H1 (cell line): ENCODE results near the gene PLEKHG1. TPM values are rescaled to one million over a fixed set of nuclear protein-coding genes. Genes with fewer than 3 reads are reported as not detected.

ENCODE experiments used
- EP300 ChIP-seq, 2 experiments: IDR thresholded peaks; 1 replicate in 1 of 2; 2 replicates in 1 of 2; pipeline ENCODE4 v1.6.1; 2011 to 2012; ENCODE audit warnings: low read depth in 2 of 2, low read length in 2 of 2, mild to moderate bottlenecking in 2 of 2, borderline replicate concordance in 1 of 2, inconsistent platforms in 1 of 2, moderate library complexity in 1 of 2
- RFX5 ChIP-seq: IDR thresholded peaks from 2 replicates; pipeline ENCODE4 v1.6.1; 2011; ENCODE audit warnings: low read depth, low read length, improper control_type of control experiment, borderline replicate concordance
- SUZ12 ChIP-seq: fragments of 200-600 bp; sonication (generic); IDR thresholded peaks from 2 replicates; pipeline ENCODE4 v1.6.1; 2012; ENCODE audit warnings: mild to moderate bottlenecking, inconsistent platforms, low read length, moderate library complexity, mixed read lengths
- polyA plus RNA-seq, 7 experiments: library from polyadenylated mRNA; depleted of rRNA in 3 of 7; stranded (reverse) in 5 of 7; unstranded in 2 of 7; fragments of >200 nt in 5 of 7; fragments of 200-250 nt in 2 of 7; gene quantifications; 1 replicate in 5 of 7; 2 replicates in 1 of 7; 4 replicates in 1 of 7; pipeline versions ENCODE4 v1.2.1 to v1.2.3, GENCODE V29; 2011 to 2013; ENCODE audit warnings: missing spikeins in 2 of 7, mixed read lengths in 2 of 7
- total RNA-seq: library from RNA; stranded (reverse); fragmentation: NEBNext Ultra II Directional; extraction: Animal tissue kit (Norgen Biotek cat#: 25700); gene quantifications from 2 replicates; pipeline ENCODE4 v1.2.1, GENCODE V29; 2021
- TF ChIP-seq, protein P1 (sequence below), 3 experiments: IDR thresholded peaks; 1 replicate in 2 of 3; 2 replicates in 1 of 3; pipeline versions ENCODE4 v1.5.1 to v1.6.1; 2011; ENCODE audit warnings: low read length in 3 of 3, mild to moderate bottlenecking in 3 of 3, inconsistent platforms in 2 of 3, low read depth in 1 of 3, moderate library complexity in 1 of 3; ENCODE audit not compliant: insufficient read depth in 1 of 3; ENCODE audit errors: control extremely low read depth in 1 of 3

PLEKHG1 gene
- total and polyA plus RNA-seq, 2 of the 8 experiments (the other 6 are each of a cell fraction or from before 2014, with no cell fraction given) = 0.94 to 2.2 TPM

- TF ChIP-seq, protein P1, sequence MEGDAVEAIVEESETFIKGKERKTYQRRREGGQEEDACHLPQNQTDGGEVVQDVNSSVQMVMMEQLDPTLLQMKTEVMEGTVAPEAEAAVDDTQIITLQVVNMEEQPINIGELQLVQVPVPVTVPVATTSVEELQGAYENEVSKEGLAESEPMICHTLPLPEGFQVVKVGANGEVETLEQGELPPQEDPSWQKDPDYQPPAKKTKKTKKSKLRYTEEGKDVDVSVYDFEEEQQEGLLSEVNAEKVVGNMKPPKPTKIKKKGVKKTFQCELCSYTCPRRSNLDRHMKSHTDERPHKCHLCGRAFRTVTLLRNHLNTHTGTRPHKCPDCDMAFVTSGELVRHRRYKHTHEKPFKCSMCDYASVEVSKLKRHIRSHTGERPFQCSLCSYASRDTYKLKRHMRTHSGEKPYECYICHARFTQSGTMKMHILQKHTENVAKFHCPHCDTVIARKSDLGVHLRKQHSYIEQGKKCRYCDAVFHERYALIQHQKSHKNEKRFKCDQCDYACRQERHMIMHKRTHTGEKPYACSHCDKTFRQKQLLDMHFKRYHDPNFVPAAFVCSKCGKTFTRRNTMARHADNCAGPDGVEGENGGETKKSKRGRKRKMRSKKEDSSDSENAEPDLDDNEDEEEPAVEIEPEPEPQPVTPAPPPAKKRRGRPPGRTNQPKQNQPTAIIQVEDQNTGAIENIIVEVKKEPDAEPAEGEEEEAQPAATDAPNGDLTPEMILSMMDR (IDR thresholded peaks at IDR 0.05; ENCODE audit: control extremely low read depth in 1 of 3, insufficient read depth in 1 of 3, low read depth in 1 of 3, low read length in 3 of 3) = no peak
- TF ChIP-seq SUZ12 (no peak), RFX5 (no peak), EP300 (IDR thresholded peaks at IDR 0.05; ENCODE audit: borderline replicate concordance in 1 of 2, low read depth in 2 of 2, low read length in 2 of 2) (no peak)
These were observed 31.1 kb upstream of the PLEKHG1 start (continued) for GRCh38 chr6:150568560-150568959.
